OCI-LY7 (cell line): ENCODE results near the gene ADGRD2.

Experiments used
- CTCF ChIP-seq: fragments of 200-600 bp; sonication (generic); conservative IDR thresholded peaks from 2 replicates; pipeline ENCODE4 v1.5.1; 2014; ENCODE audit warnings: mild to moderate bottlenecking, antibody characterized with exemption, low read length, moderate library complexity, mixed read lengths
- EZH2phosphoT487 ChIP-seq: fragments of 200-600 bp; sonication (generic); IDR thresholded peaks from 2 replicates; pipeline ENCODE4 v1.6.1; 2018; ENCODE audit warnings: low read depth, borderline replicate concordance, mild to moderate bottlenecking, mixed run types, antibody characterized with exemption, low read length, moderate library complexity, mixed read lengths

GRCh38 chr9:124415102-124415851 is 35.0 kb upstream of the ADGRD2 start, which contains the start of gene PSMB7:
- TF ChIP-seq CTCF (peak; percentile 89), EZH2phosphoT487 (no peak)
